Esophagus squamous epithelium (tissue), 4 donors: Measurements from ENCODE around the gene ACOT8.

Experiments used
- CTCF ChIP-seq, 6 experiments: fragments of 450-650 bp in 4 of 6; fragments of 200-600 bp in 2 of 6; sonication (generic) in 2 of 6; IDR thresholded peaks; one replicate each; pipeline ENCODE4 v1.5.1; 2016 to 2019; ENCODE audit warnings: antibody characterized with exemption in 6 of 6, mild to moderate bottlenecking in 4 of 6, moderate library complexity in 4 of 6
- POLR2A ChIP-seq, 4 donors: fragments of 450-650 bp; IDR thresholded peaks; one replicate each; pipeline ENCODE4 v1.6.1; 2017; ENCODE audit warnings: antibody characterized with exemption in 4 of 4, mild to moderate bottlenecking in 4 of 4, moderate library complexity in 3 of 4

GRCh38 chr20:45896641-45897161 lies 39.5 kb upstream of the ACOT8 start:
- no peak for TF ChIP-seq CTCF (IDR thresholded peaks at IDR 0.05)
- no peak for TF ChIP-seq POLR2A (IDR thresholded peaks at IDR 0.05)
